ENCODE measurements around the gene SERPINB3.

The SERPINB3 gene

GRCh38 chr18:63617049-63617914, 44.4 kb downstream of the SERPINB3 start:
- TF ChIP-seq, protein P1, sequence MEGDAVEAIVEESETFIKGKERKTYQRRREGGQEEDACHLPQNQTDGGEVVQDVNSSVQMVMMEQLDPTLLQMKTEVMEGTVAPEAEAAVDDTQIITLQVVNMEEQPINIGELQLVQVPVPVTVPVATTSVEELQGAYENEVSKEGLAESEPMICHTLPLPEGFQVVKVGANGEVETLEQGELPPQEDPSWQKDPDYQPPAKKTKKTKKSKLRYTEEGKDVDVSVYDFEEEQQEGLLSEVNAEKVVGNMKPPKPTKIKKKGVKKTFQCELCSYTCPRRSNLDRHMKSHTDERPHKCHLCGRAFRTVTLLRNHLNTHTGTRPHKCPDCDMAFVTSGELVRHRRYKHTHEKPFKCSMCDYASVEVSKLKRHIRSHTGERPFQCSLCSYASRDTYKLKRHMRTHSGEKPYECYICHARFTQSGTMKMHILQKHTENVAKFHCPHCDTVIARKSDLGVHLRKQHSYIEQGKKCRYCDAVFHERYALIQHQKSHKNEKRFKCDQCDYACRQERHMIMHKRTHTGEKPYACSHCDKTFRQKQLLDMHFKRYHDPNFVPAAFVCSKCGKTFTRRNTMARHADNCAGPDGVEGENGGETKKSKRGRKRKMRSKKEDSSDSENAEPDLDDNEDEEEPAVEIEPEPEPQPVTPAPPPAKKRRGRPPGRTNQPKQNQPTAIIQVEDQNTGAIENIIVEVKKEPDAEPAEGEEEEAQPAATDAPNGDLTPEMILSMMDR (IDR thresholded peaks at IDR 0.05): no peak
- DNase-seq: no peak
- no peak overlapping the region for H3K4me3 ChIP-seq
- no peaks in the 10 kb centered on the region for H3K27me3 ChIP-seq
- H3K36me3 ChIP-seq: no peaks in the 10 kb centered on the region
- H3K4me1 ChIP-seq: no peaks in the 10 kb centered on the region
- intact Hi-C loops (cut with DNase I; ENCODE audit: low total_unique reads): no loop called here
- no peaks in the 10 kb centered on the region for H3K9me3 ChIP-seq
- no peak overlapping the region for H3K27ac ChIP-seq

- no peak overlapping the region for H3K4me3 ChIP-seq
- H3K4me1 ChIP-seq: no peaks in the 10 kb centered on the region
- no peaks in the 10 kb centered on the region for H3K36me3 ChIP-seq
- TF ChIP-seq, protein P1 (IDR thresholded peaks at IDR 0.05): no peak
- no peaks in the 10 kb centered on the region for H3K9me3 ChIP-seq
- H3K27ac ChIP-seq: no peak overlapping the region
- no peaks in the 10 kb centered on the region for H3K27me3 ChIP-seq
- intact Hi-C loops (cut with DNase I; ENCODE audit: low total_unique reads): no loop called here
- DNase-seq: no peak
Observed at GRCh38 chr18:63613420-63613819, 48.3 kb downstream of the SERPINB3 start.

GRCh38 chr18:63606526-63606925, 55.2 kb downstream of the SERPINB3 start:
- no peaks in the 10 kb centered on the region for H3K9me3 ChIP-seq
- no peak for DNase-seq
- H3K4me1 ChIP-seq: no peaks in the 10 kb centered on the region
- no peaks in the 10 kb centered on the region for H3K27me3 ChIP-seq
- H3K36me3 ChIP-seq: no peaks in the 10 kb centered on the region
- no peak overlapping the region for H3K4me3 ChIP-seq
- TF ChIP-seq, protein P1 (IDR thresholded peaks at IDR 0.05): no peak
- intact Hi-C loops (cut with DNase I; ENCODE audit: low total_unique reads): no loop called here
- H3K27ac ChIP-seq: no peak overlapping the region
